Measurements from ENCODE around the gene SLC8A2.

SLC8A2 gene

DNA sequence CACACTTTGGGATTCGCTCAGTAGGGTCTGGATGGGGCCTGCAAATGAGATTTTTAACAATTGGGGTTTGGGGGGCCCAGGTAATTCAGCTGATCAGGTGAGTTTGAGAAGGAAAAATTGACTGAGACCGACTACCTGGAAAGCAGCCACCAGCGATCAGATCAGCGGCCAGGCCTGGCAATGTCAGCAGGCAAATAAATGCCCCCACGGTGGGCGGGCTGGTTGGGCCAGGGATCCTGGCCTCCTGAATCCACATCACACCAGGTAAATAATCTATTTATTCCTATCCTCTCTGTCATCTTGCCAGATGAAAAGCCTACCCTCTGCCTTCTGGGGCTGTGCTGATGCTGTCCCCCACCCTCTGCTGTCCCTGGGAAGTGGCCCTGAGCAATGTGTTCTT, 33.8 kb upstream of the SLC8A2 start:
- no peak for DNase-seq (ENCODE audit: low read depth)
- no peak overlapping the region for H3K4me3 ChIP-seq (ENCODE audit: low read depth, low read length)
- TF ChIP-seq, protein P1, sequence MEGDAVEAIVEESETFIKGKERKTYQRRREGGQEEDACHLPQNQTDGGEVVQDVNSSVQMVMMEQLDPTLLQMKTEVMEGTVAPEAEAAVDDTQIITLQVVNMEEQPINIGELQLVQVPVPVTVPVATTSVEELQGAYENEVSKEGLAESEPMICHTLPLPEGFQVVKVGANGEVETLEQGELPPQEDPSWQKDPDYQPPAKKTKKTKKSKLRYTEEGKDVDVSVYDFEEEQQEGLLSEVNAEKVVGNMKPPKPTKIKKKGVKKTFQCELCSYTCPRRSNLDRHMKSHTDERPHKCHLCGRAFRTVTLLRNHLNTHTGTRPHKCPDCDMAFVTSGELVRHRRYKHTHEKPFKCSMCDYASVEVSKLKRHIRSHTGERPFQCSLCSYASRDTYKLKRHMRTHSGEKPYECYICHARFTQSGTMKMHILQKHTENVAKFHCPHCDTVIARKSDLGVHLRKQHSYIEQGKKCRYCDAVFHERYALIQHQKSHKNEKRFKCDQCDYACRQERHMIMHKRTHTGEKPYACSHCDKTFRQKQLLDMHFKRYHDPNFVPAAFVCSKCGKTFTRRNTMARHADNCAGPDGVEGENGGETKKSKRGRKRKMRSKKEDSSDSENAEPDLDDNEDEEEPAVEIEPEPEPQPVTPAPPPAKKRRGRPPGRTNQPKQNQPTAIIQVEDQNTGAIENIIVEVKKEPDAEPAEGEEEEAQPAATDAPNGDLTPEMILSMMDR (IDR thresholded peaks at IDR 0.05; ENCODE audit: low read depth, low read length, missing control alignments) = no peak
- in situ Hi-C loops (cut with HindIII; ENCODE audit: low sequenced_read_pairs) = no loop called here

DNA sequence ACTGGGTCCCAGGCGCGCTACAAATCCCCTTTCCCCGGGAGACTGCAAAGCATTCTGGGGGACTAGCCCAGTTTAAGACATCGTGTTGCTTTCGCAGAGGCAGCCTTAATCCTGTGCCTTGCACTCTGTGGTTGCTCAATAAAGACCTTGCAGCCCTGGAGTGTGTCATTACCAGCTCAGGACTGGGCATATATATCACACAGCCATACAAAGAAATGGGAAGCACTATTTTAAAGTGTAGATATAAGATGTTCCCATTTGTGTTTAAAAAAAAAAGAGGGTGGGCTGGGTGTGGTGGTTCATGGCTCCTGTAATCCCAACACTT, 32.1 kb upstream of the SLC8A2 start:
- DNase-seq (ENCODE audit: low read depth) = no peak
- TF ChIP-seq, protein P1 (IDR thresholded peaks at IDR 0.05; ENCODE audit: low read depth, low read length, missing control alignments) = no peak
- H3K4me3 ChIP-seq (ENCODE audit: low read depth, low read length) = no peak overlapping the region
- in situ Hi-C loops (cut with HindIII; ENCODE audit: low sequenced_read_pairs) = no loop called here

DNA sequence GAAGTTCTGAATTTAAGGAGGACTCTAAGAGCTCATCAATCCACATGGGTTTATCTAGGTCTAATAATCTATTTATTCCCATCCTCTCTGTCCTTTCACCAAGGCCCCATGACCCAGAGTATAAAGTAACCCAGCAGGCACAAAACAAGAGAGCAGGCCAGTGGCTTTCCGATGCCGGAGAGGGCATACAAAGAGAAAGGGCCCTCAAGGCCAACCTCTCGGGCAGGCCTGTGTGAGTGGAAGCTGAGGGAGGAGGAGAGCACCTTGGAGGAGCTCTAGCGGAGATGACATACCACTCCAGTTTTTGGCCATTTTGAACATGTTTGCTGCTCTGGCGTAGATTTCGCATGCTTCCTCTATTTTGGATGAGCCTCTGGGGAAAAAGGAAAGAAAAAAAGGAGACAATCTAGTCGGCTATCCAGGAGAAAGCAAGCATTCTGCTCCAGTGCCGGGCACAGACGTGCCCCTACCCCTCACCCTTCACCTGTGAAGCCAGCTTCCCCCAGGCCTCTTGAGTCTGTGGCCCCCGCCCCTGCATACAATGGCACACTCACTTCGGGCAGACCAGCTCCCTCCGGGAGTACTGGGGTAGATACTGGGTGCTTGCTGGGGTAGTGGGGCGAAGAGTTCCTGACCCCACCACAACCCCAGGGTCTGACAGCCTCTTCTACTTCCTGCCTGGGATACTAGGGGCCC, 31.6 kb upstream of the SLC8A2 start:
- TF ChIP-seq, protein P1 (IDR thresholded peaks at IDR 0.05; ENCODE audit: low read depth, low read length, missing control alignments) = no peak
- in situ Hi-C loops (cut with HindIII; ENCODE audit: low sequenced_read_pairs) = no loop called here
- no peak for DNase-seq (ENCODE audit: low read depth)
- no peak overlapping the region for H3K4me3 ChIP-seq (ENCODE audit: low read depth, low read length)

DNA sequence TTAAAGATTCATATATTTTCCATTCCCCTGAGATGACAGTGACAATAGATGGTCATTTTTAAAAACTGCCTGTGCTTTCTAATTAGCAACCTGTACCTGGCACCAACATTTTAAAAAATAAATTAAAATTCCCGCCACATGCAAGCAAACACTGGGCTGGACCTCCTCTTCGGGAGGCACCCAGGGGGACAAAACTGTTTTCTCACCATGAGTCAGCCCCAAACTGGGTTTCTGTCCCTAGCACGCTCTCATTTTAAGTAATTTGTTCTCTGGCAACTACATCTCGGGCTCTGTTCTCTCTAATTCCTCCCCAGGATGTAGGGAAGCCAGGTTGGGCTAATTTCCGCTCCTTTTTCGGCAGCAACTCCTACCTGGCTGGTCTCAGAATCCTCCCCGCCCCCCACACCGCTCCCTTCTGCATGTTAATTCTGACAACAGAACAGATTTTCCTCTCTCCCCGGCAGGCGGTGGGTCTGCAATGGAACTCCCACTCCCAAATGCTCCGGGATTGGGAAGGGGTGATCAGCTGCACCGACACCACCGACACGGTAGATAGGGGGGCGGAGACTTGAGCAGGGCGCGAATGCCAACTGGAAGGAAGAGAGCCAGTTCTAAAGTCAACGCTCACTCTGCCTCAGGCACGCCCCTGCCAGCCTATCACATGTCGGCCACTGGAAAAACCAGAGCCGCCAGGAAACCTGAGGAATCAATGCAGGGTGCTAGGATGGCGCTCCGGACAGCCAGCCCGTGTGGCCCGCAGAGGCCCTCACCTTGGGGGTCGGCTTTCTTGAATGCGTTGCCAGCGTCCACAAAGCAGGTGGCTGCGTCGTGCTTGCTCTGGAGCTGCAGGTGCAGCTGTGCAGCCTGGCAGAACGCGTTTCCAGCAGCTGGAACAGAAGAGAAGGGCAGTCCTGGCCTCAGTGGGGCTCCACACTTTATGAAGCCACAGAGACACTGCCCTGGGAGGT, 28.5 kb upstream of the SLC8A2 start:
- in situ Hi-C loops (cut with HindIII; ENCODE audit: low sequenced_read_pairs) = no loop called here
- DNase-seq (ENCODE audit: low read depth) = no peak
- no peak overlapping the region for H3K4me3 ChIP-seq (ENCODE audit: low read depth, low read length)
- TF ChIP-seq, protein P1 (IDR thresholded peaks at IDR 0.05; ENCODE audit: low read depth, low read length, missing control alignments) = no peak

DNA sequence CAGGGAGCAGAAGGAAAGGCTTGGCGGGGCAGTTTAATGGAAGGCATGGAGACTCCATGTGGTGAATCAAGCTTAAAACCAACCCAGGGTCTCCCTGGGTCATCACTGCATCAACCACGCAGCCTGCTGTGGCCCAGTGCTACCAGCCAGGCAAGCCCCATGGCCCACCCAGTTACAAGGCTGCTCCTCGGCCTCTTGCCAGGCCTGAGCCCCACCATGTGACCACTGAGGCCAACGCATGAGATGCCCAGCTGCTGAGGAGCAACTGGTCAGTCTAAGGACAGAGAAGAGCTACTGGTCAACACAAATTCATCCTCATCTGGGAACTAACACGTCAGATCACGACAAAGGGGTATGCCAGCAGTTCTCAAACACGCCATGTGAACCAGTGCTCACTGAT, 27.7 kb upstream of the SLC8A2 start:
- H3K4me3 ChIP-seq (ENCODE audit: low read depth, low read length) = no peak overlapping the region
- TF ChIP-seq, protein P1 (IDR thresholded peaks at IDR 0.05; ENCODE audit: low read depth, low read length, missing control alignments) = no peak
- in situ Hi-C loops (cut with HindIII; ENCODE audit: low sequenced_read_pairs) = no loop called here
- no peak for DNase-seq (ENCODE audit: low read depth)

DNA sequence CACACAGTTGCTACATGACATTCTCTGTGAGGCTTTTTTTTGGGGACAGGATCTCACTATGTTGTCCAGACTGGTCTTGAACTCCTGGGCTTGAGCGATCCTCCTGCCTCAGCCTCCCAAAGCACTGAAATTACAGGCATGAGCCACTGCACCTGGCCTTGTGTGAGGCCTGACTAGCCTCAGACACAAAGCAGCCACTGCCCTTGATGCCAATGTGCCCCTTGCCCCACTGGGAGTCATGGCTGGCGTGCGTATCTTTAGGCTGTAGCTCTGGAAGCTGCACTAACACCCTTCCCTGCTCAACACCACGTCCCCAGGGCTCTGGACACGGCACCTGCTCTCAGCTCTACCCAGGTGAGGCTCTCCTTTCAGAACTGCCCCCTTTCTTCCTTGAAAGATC, 26.9 kb upstream of the SLC8A2 start:
- in situ Hi-C loops (cut with HindIII; ENCODE audit: low sequenced_read_pairs) = no loop called here
- no peak overlapping the region for H3K4me3 ChIP-seq (ENCODE audit: low read depth, low read length)
- TF ChIP-seq, protein P1 (IDR thresholded peaks at IDR 0.05; ENCODE audit: low read depth, low read length, missing control alignments) = no peak
- DNase-seq (ENCODE audit: low read depth) = no peak
